Heart left ventricle (tissue), 16 donors: ENCODE results near the gene ARL6. TPM values are rescaled to one million over a fixed set of nuclear protein-coding genes. Genes with fewer than 3 reads are reported as not detected.

ENCODE experiments used
- ATAC-seq, 4 donors: fragments of 200-7000 bp; cut with Tn5 transposase; one replicate each; pipeline ENCODE4 v1.9.1; 2020 to 2022; ENCODE audit warnings: moderate library complexity in 4 of 4, mild to moderate bottlenecking in 3 of 4, moderate number of reproducible peaks in 1 of 4
- DNase-seq, 5 donors: peaks; one replicate each; pipeline ENCODE4 v3.0.0-alpha.2; 2020
- H3K27ac ChIP-seq, 12 donors: fragments of 200-600 bp; sonication (generic) in 4 of 12; one replicate each; pipeline versions ENCODE4 v1.5.0 to v1.8.0; 2016 to 2022; ENCODE audit warnings: mild to moderate bottlenecking in 2 of 12
- H3K27me3 ChIP-seq, 9 donors: fragments of 200-600 bp; sonication (generic) in 2 of 9; one replicate each; pipeline versions ENCODE4 v1.5.1 to v1.8.0; 2016 to 2022; ENCODE audit warnings: mild to moderate bottlenecking in 3 of 9
- H3K36me3 ChIP-seq, 9 donors: fragments of 200-600 bp; sonication (generic) in 2 of 9; one replicate each; pipeline versions ENCODE4 v1.5.0 to v1.8.0; 2018 to 2022; ENCODE audit warnings: mild to moderate bottlenecking in 2 of 9
- H3K4me1 ChIP-seq, 12 donors: fragments of 200-600 bp; sonication (generic) in 4 of 12; one replicate each; pipeline versions ENCODE4 v1.5.0 to v1.8.0; 2016 to 2022; ENCODE audit warnings: mild to moderate bottlenecking in 3 of 12
- H3K4me3 ChIP-seq, 12 donors: fragments of 200-600 bp; sonication (generic) in 4 of 12; one replicate each; pipeline versions ENCODE4 v1.5.0 to v1.8.0; 2017 to 2022; ENCODE audit warnings: mild to moderate bottlenecking in 9 of 12, moderate library complexity in 4 of 12
- H3K9me3 ChIP-seq, 12 donors: fragments of 200-600 bp; sonication (generic) in 4 of 12; one replicate each; pipeline versions ENCODE4 v1.5.0 to v1.8.0; 2016 to 2022; ENCODE audit warnings: mild to moderate bottlenecking in 1 of 12
- CTCF ChIP-seq, 12 donors: fragments of 200-600 bp; sonication (generic) in 4 of 12; IDR thresholded peaks; one replicate each; pipeline versions ENCODE4 v1.5.0 to v1.8.0; 2018 to 2022; ENCODE audit warnings: antibody characterized with exemption in 12 of 12, mild to moderate bottlenecking in 5 of 12
- POLR2A ChIP-seq, 2 donors: fragments of 450-650 bp; IDR thresholded peaks; one replicate each; pipeline ENCODE4 v1.6.1; 2017; ENCODE audit warnings: antibody characterized with exemption in 2 of 2, mild to moderate bottlenecking in 2 of 2, moderate library complexity in 2 of 2
- WGBS, 4 donors: extraction: QIAGEN DNeasy Blood & Tissue Kit in 2 of 4; methylation state at CpG; one replicate each; pipeline versions ENCODE4 v1.1.5 to v1.1.7; 2013 to 2018; 5-methylcytosine and 5-hydroxymethylcytosine counted together
- intact Hi-C, 10 donors: fragments of 100-400 bp; cut with DNase I; formaldehyde crosslinking; loops; one replicate each; pipeline versions ENCODE4 v1.11.1 to v1.14.2; 2022
- long read RNA-seq, 3 donors: library from polyadenylated mRNA; unstranded; transcript quantifications; one replicate each; pipeline ENCODE4 v2.0.0, GENCODE V29; 2020 to 2021
- polyA plus RNA-seq, 2 donors: library from polyadenylated mRNA; stranded (reverse); fragments of 200-250 nt; gene quantifications; one replicate each; pipeline ENCODE4 v1.2.3, GENCODE V29; 2013
- total RNA-seq, 9 donors: library from RNA; depleted of rRNA in 2 of 9; stranded (reverse); fragments of >200 nt in 2 of 9; fragmentation: NEBNext Ultra II Directional in 3 of 9; extraction: Animal tissue kit (Norgen Biotek cat#: 25700) in 3 of 9; gene quantifications; one replicate each; pipeline versions ENCODE4 v1.1.0 to v1.2.4, GENCODE V29; 2016 to 2023
- donor health status: ischemic (EF 13 %, LVEDD 7.1; RV severe dilation, severe dysfunction).
- donor health status: healthy with polysubstance abuse.
- donor health status: DM: no; HTN: yes; CAD: no.
- donor health status: DM: no; HTN: no; CAD: no.
- donor health status: ischemic (EF 25% LVEDD 6.9; RV normal size, moderate dysfunction).
- donor health status: ischemic (EF 25% LVEDD 5.7; RV mildly dilated, moderate dysfunction).
- donor health status: healthy.
- donor health status: DM: yes; HTN: yes; CAD: no.
- donor health status: ischemic (EF 35%, LVEDD 5.7; RV mildly dilated, moderate dysfunction).
- donor health status: nonischemic (EF 11% LVEDD 7.7; RV severe dilation, severe dysfunction).
- donor health status: DM: yes; HTN: yes; CAD: no.
- donor health status: PGD.
- donor health status: ischemic (EF 29% LVEDD 5.4; RV normal size, mild dysfunction).
- donor health status: nonischemic (EF 23%, LVEDD 6.1; RV moderate dilation, normal function).

The ARL6 gene
- total RNA-seq (1 to 10 TPM; 2.0 to 6.0 (median 3.9) TPM), polyA plus RNA-seq (1 to 10 TPM; 1.3 to 4.7 TPM)
- long read RNA-seq, donor 1, full-length matches to known transcripts, result 9 of 14 reads
- long read RNA-seq, donor 1, partial matches to known transcripts, result 1 of 14 reads
- long read RNA-seq, donor 1, other reads (novel, unspliced or antisense), result 4 of 14 reads
- long read RNA-seq, donor 2, full-length matches to known transcripts, result 10 of 18 reads
- long read RNA-seq, donor 2, partial matches to known transcripts, result 2 of 18 reads
- long read RNA-seq, donor 2, other reads (novel, unspliced or antisense), result 6 of 18 reads
- long read RNA-seq, donor 3, full-length matches to known transcripts, result 4 of 7 reads
- long read RNA-seq, donor 3, partial matches to known transcripts, result 1 of 7 reads
- long read RNA-seq, donor 3, other reads (novel, unspliced or antisense), result 2 of 7 reads

DNA sequence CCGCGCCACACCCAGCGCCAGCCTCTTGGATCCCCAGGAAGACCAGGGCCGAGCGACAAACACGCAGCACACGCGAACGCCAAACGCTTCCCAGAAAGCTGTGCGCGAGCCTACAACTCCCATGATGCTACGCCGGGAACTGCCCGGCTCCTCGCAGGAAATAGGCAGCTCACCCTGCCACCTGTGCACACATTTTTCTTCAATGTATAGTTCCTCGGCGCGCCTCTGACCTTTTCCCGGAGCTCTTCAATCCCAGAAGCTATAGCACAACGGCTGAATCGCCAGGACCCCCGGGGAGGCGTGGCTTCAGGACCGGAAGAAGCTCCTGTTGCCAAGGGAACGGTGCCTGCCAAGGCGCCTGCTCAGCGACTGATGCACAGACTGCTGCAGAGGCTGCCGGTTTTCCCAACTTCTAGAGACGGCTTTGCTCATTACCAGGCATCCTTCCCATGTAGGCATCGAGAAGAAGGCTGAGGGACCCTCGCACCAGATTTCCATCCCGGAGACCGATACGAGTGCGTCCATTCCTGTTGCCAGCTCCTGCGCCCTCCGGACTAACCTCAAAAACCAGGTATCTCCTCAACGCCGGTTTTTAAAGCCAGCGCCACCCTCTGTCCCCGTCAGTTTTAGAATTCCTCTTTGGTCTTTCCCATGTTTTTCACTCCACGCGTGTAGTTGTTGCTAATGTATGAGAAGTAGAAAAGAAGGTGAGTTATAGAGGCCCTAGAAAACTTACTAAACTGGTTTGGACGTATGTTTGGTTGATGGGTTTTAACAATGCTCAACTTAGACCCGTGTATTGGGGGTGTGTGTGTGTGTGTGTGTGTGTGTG, at the start of gene ARL6:
ARL6 (plus strand) TSS at position 352 of the 832 bp plus-strand sequence. CDS start 3,350 bp downstream, outside the sequence.
- WGBS, 4 donors, result 0 to 1% (median 0%) methylated on average over 15 to 46 of the region's 46 CpGs
- peak; percentile 97 to 99 (median 99) for ATAC-seq
- Histone ChIP-seq H3K36me3 (peaks cover 0 to 16% (median 3%) of the 10 kb centered on the region in 9 donors), H3K4me1 (peaks cover 0 to 15% (median 9%) of the 10 kb centered on the region in 12 donors), H3K4me3 (peak within 1 kb of the TSS; percentile 57 to 89 (median 76)), H3K27ac (peak within 1 kb of the TSS in 10 of 12 donors; percentile 26 to 78 (median 54)), H3K27me3 (no peaks in the 10 kb centered on the region), H3K9me3 (no peaks in the 10 kb centered on the region)
- TF ChIP-seq CTCF (IDR thresholded peaks at IDR 0.05) (no peak), POLR2A (IDR thresholded peaks at IDR 0.05) (peak in 1 of 2 donors; percentile 10)
- DNase-seq, result peak; percentile 79 to 90 (median 82)
- intact Hi-C loops, result loop anchor here in 1 of 10 donors (5.0 kb wide), 1 partner anchor 58 kb away; the partner anchor contains the start of gene CRYBG3

DNA sequence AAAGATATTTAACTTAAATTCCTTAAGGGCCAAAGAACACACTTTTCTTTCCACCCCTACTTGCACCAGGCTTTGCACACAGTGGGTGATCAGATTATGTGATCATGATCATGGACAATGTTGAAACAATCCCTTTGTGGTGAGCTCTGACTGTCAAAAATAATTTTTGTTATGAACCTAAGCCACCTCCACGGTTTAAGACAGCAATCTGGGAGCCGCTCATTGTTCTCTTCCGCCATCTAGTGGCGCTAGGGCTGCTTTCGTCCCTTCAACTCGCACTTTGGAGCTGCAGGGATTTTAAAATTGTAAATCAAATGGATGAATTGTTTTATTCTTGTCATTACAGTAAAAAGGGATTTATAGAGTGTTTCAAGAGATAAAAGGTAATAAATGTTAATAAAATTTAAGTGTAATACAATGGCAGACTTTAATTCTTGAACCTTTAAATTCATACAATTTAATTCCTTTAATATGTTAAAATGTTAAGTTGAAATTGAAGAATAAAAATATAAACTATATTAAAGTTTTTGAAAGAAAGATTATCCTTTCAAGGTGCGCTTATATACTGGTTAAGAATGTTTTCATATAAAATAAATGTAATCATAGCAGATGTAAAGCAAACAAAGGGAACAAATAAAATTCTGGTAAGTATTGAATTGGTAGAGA, 45.3 kb upstream of the ARL6 start:
- no peak overlapping the region for H3K27ac ChIP-seq
- 2 to 3% (median 2%) methylated on average over 7 of the region's 7 CpGs for WGBS, 4 donors
- TF ChIP-seq POLR2A (IDR thresholded peaks at IDR 0.05), result no peak
- TF ChIP-seq CTCF (IDR thresholded peaks at IDR 0.05), result peak; percentile 74 to 95 (median 85)
- no peaks in the 10 kb centered on the region for H3K36me3 ChIP-seq
- no peak overlapping the region for H3K4me3 ChIP-seq
- no peaks in the 10 kb centered on the region for H3K27me3 ChIP-seq
- H3K4me1 ChIP-seq, result no peaks in the 10 kb centered on the region
- ATAC-seq (peak in 3 of 4 donors; percentile 64 to 82 (median 77)), DNase-seq (peak; percentile 34 to 62 (median 54))
- intact Hi-C loops, result loop anchor here in 5 of 10 donors (2.0 to 10.0 kb wide), 3 partner anchors 854 to 857 kb away; no protein-coding TSS in a partner anchor
- H3K9me3 ChIP-seq, result no peaks in the 10 kb centered on the region

DNA sequence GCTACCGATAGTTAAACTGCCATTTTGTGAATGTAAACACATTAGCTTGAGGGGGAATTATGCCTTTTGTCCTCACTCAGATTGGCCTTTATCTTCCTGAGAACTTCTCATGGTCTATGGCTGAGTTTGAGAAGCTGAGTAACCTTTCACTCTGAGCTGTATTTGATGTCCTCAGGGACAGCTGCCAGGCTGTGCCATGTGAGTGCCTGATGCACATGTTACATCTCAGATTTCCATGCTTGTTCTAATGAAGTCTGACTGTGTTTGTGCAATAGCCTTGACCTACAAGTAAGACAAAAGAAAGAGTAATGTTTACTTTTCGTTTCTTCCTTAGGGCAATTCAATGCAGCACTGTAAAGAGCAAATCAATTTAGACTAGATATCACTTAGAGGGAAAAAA, 44.1 kb upstream of the ARL6 start:
- Histone ChIP-seq H3K27ac (no peak overlapping the region), H3K4me1 (no peaks in the 10 kb centered on the region), H3K4me3 (no peak overlapping the region), H3K36me3 (no peaks in the 10 kb centered on the region), H3K27me3 (no peaks in the 10 kb centered on the region), H3K9me3 (no peaks in the 10 kb centered on the region)
- 49 to 81% (median 78%) methylated on average over 2 of the region's 2 CpGs for WGBS, 4 donors
- intact Hi-C loops, result loop anchor here in 2 of 10 donors (10.0 kb wide), 1 partner anchor 856 kb away; no protein-coding TSS in a partner anchor
- no peak for DNase-seq
- TF ChIP-seq CTCF (IDR thresholded peaks at IDR 0.05) (no peak), POLR2A (IDR thresholded peaks at IDR 0.05) (no peak)
- no peak for ATAC-seq
